CD14-positive monocyte (primary cell): ENCODE data around the gene PIK3R4. TPM values are rescaled to one million over a fixed set of nuclear protein-coding genes. Genes with fewer than 3 reads are reported as not detected.

ENCODE experiments used
- DNase-seq, 3 donors: peaks; one replicate each; pipeline ENCODE4 v3.0.0-alpha.2; 2011 to 2022
- H2AFZ ChIP-seq: 2 replicates; pipeline ENCODE4 v1.6.0; 2012; ENCODE audit warnings: mild to moderate bottlenecking, low read depth, low read length, inconsistent platforms; ENCODE audit not compliant: insufficient read depth, poor library complexity, severe bottlenecking
- H3K27ac ChIP-seq, 2 donors: 1 replicate in 1 of 2; 2 replicates in 1 of 2; pipeline ENCODE4 v1.5.1; 2012 to 2013; ENCODE audit warnings: low read length in 2 of 2, control low read depth in 1 of 2, inconsistent platforms in 1 of 2, low read depth in 1 of 2, mild to moderate bottlenecking in 1 of 2
- H3K27me3 ChIP-seq, 2 donors: one replicate each; pipeline versions ENCODE4 v1.6.0 to v1.6.1; 2011 to 2013; ENCODE audit warnings: low read length in 2 of 2; ENCODE audit not compliant: control insufficient read depth in 2 of 2, insufficient read depth in 2 of 2
- H3K36me3 ChIP-seq, 2 donors: replicated peaks in 1 of 2; 1 replicate in 1 of 2; 2 replicates in 1 of 2; pipeline versions ENCODE4 v1.5.1 to v1.6.1; 2012 to 2013; ENCODE audit warnings: low read length in 2 of 2, control low read depth in 1 of 2, inconsistent platforms in 1 of 2, mild to moderate bottlenecking in 1 of 2; ENCODE audit not compliant: insufficient read depth in 2 of 2, control insufficient read depth in 1 of 2
- H3K4me1 ChIP-seq, 2 donors: 1 replicate in 1 of 2; 2 replicates in 1 of 2; pipeline versions ENCODE4 v1.5.1 to v1.6.1; 2012 to 2013; ENCODE audit warnings: low read length in 2 of 2, control low read depth in 1 of 2, inconsistent platforms in 1 of 2, mild to moderate bottlenecking in 1 of 2, moderate library complexity in 1 of 2; ENCODE audit not compliant: insufficient read depth in 2 of 2, control insufficient read depth in 1 of 2
- H3K4me2 ChIP-seq: replicated peaks from 2 replicates; pipeline ENCODE3; 2012; ENCODE audit warnings: low read length, moderate library complexity, mild to moderate bottlenecking; ENCODE audit not compliant: poor library complexity, severe bottlenecking; ENCODE audit errors: extremely low read depth
- H3K4me3 ChIP-seq, 3 experiments: fragments of 200-600 bp in 1 of 3; sonication (generic) in 1 of 3; replicated peaks in 1 of 3; 1 replicate in 2 of 3; 2 replicates in 1 of 3; pipeline ENCODE4 v1.5.1; 2011 to 2013; ENCODE audit warnings: low read length in 3 of 3, mild to moderate bottlenecking in 3 of 3, control low read depth in 2 of 3, low read depth in 2 of 3, inconsistent platforms in 1 of 3, moderate library complexity in 1 of 3
- H3K79me2 ChIP-seq: 2 replicates; pipeline ENCODE4 v1.6.0; 2012; ENCODE audit warnings: mild to moderate bottlenecking, control low read depth, inconsistent platforms, low read length, moderate library complexity; ENCODE audit not compliant: insufficient read depth
- H3K9ac ChIP-seq: 2 replicates; pipeline ENCODE4 v1.6.0; 2017; ENCODE audit warnings: low read length, mild to moderate bottlenecking; ENCODE audit not compliant: insufficient read depth, poor library complexity, severe bottlenecking
- H3K9me3 ChIP-seq, 2 donors: replicated peaks in 1 of 2; 1 replicate in 1 of 2; 2 replicates in 1 of 2; pipeline versions ENCODE4 v1.5.1 to v1.6.1; 2012 to 2013; ENCODE audit warnings: low read length in 2 of 2, control low read depth in 1 of 2; ENCODE audit not compliant: control insufficient read depth in 1 of 2, insufficient read depth in 1 of 2
- H4K20me1 ChIP-seq: 2 replicates; pipeline ENCODE4 v1.6.0; 2012; ENCODE audit warnings: mild to moderate bottlenecking, low read length, control low read depth, moderate library complexity; ENCODE audit not compliant: insufficient read depth
- H3K27ac Mint-ChIP-seq, 7 donors: one replicate each; pipeline ENCODE4 v1.8.0; 2020; ENCODE audit warnings: mild to moderate bottlenecking in 7 of 7, mixed read lengths in 7 of 7, moderate library complexity in 6 of 7, inconsistent platforms in 2 of 7
- H3K27me3 Mint-ChIP-seq, 3 donors: one replicate each; pipeline ENCODE4 v1.8.0; 2021 to 2022; ENCODE audit warnings: low read depth in 3 of 3, mild to moderate bottlenecking in 3 of 3, mixed read lengths in 3 of 3, moderate library complexity in 3 of 3, inconsistent platforms in 1 of 3
- H3K36me3 Mint-ChIP-seq, 2 donors: one replicate each; pipeline ENCODE4 v1.8.0; 2020; ENCODE audit warnings: mixed read lengths in 2 of 2, inconsistent platforms in 1 of 2, mild to moderate bottlenecking in 1 of 2
- H3K4me1 Mint-ChIP-seq: one replicate; pipeline ENCODE4 v1.8.0; 2020; ENCODE audit warnings: mild to moderate bottlenecking, mixed read lengths
- H3K4me3 Mint-ChIP-seq, 2 donors: one replicate each; pipeline ENCODE4 v1.8.0; 2020; ENCODE audit warnings: mild to moderate bottlenecking in 2 of 2, mixed read lengths in 2 of 2, moderate library complexity in 1 of 2
- H3K9me3 Mint-ChIP-seq, 7 donors: one replicate each; pipeline ENCODE4 v1.8.0; 2020 to 2022; ENCODE audit warnings: mixed read lengths in 7 of 7, mild to moderate bottlenecking in 6 of 7, moderate library complexity in 6 of 7, inconsistent platforms in 2 of 7
- WGBS: methylation state at CpG from one replicate; pipeline ENCODE4 v1.1.5; 2013; ENCODE audit warnings: missing lambda C conversion rate; ENCODE audit not compliant: insufficient coverage; 5-methylcytosine and 5-hydroxymethylcytosine counted together
- intact Hi-C, 2 donors: fragments of 100-400 bp; cut with micrococcal nuclease; formaldehyde crosslinking; loops; one replicate each; pipeline versions ENCODE4 v1.15.0 to v1.15.1; 2023
- polyA plus RNA-seq, 3 donors: library from polyadenylated mRNA; depleted of rRNA in 1 of 3; unstranded in 2 of 3; stranded (reverse) in 1 of 3; fragments of 300-500 nt in 2 of 3; fragments of >200 nt in 1 of 3; fragmentation: Illumina TruSeq in 2 of 3; gene quantifications; 1 replicate in 2 of 3; 2 replicates in 1 of 3; pipeline ENCODE4 v1.2.3, GENCODE V29; 2012 to 2021
- TF ChIP-seq, protein P1 (sequence below): fragments of 200-600 bp; IDR thresholded peaks from one replicate; pipeline ENCODE4 v1.8.0; 2022; ENCODE audit warnings: antibody characterized with exemption, mild to moderate bottlenecking

The PIK3R4 gene
- polyA plus RNA-seq, 3 donors: 6.5 to 18.7 (median 10.1) TPM

DNA sequence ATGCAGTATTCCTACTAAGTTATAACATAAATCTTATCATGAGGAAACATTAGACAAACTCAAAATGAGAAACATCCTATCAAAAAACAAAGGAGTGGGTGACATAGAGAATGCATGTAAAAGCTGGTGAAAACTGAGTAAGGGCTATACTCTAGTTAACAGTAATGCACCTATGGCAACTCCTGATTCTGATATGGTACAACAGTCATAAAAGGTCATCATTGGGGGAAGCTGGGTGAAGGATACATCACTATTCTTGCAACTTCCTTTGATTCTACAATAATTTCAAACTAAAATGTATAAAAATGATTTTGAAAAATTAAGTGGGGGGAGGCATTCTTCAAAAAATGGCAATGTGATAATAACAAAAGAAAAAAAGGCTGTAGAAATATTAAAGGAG lies 6.8 kb downstream of the PIK3R4 start:
- DNase-seq: no peak
- H3K27me3 ChIP-seq: no peaks in the 10 kb centered on the region
- H3K9me3 ChIP-seq: no peaks in the 10 kb centered on the region
- H3K79me2 ChIP-seq: peaks cover 73% of the 10 kb centered on the region
- Mint-ChIP-seq H3K36me3 (peaks cover 40 to 47% of the 10 kb centered on the region in 2 donors), H3K4me1 (peaks cover 46% of the 10 kb centered on the region), H3K27ac (peak overlapping the region in 1 of 7 donors; percentile 3), H3K4me3 (no peak overlapping the region), H3K27me3 (no peaks in the 10 kb centered on the region), H3K9me3 (peaks cover 0 to 5% (median 0%) of the 10 kb centered on the region in 7 donors)
- H3K36me3 ChIP-seq: peaks cover 12 to 43% of the 10 kb centered on the region in 2 donors
- H3K9ac ChIP-seq: no peak overlapping the region
- peak overlapping the region in 1 of 2 donors; percentile 15 for H3K27ac ChIP-seq
- H3K4me3 ChIP-seq: no peak overlapping the region
- peaks cover 6% of the 10 kb centered on the region in 2 donors for H3K4me1 ChIP-seq
- H3K4me2 ChIP-seq: no peak overlapping the region
- no peak overlapping the region for H2AFZ ChIP-seq
- TF ChIP-seq, protein P1, sequence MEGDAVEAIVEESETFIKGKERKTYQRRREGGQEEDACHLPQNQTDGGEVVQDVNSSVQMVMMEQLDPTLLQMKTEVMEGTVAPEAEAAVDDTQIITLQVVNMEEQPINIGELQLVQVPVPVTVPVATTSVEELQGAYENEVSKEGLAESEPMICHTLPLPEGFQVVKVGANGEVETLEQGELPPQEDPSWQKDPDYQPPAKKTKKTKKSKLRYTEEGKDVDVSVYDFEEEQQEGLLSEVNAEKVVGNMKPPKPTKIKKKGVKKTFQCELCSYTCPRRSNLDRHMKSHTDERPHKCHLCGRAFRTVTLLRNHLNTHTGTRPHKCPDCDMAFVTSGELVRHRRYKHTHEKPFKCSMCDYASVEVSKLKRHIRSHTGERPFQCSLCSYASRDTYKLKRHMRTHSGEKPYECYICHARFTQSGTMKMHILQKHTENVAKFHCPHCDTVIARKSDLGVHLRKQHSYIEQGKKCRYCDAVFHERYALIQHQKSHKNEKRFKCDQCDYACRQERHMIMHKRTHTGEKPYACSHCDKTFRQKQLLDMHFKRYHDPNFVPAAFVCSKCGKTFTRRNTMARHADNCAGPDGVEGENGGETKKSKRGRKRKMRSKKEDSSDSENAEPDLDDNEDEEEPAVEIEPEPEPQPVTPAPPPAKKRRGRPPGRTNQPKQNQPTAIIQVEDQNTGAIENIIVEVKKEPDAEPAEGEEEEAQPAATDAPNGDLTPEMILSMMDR: no peak
- no peaks in the 10 kb centered on the region for H4K20me1 ChIP-seq
- intact Hi-C loops: loop anchor here in 1 of 2 donors (10.0 kb wide), 1 partner anchor 1675 kb away; the partner anchor contains the start of gene DNAJC13

DNA sequence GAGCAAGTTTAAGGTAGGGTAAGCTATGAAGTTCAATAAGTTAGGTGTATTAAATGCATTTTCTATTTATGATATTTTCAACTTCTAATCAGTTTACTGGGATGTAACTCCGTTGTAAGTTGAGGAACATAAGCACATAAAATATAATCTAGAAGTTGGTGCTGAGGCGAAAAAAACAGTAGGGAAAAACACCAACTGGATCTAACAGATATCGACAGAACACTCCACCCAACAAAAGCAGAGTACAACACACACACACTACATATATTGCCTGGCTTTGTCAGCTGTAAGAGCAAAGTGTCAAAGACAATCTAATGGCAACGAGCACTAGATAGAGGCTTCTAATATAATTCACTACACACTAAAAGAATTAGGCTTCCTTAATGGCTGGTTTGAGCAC lies 8.4 kb downstream of the PIK3R4 start:
- H3K27ac ChIP-seq: peak overlapping the region in 1 of 2 donors; percentile 39
- H4K20me1 ChIP-seq: no peaks in the 10 kb centered on the region
- H2AFZ ChIP-seq: no peak overlapping the region
- Mint-ChIP-seq H3K36me3 (peaks cover 43 to 57% of the 10 kb centered on the region in 2 donors), H3K27ac (peak overlapping the region in 5 of 7 donors; percentile 46 to 69 (median 53)), H3K27me3 (no peaks in the 10 kb centered on the region), H3K4me3 (no peak overlapping the region), H3K4me1 (peaks cover 35% of the 10 kb centered on the region), H3K9me3 (peaks cover 0 to 5% (median 0%) of the 10 kb centered on the region in 7 donors)
- TF ChIP-seq, protein P1: no peak
- peaks cover 0 to 3% of the 10 kb centered on the region in 2 donors for H3K4me1 ChIP-seq
- no peaks in the 10 kb centered on the region for H3K9me3 ChIP-seq
- no peak overlapping the region for H3K9ac ChIP-seq
- no peaks in the 10 kb centered on the region for H3K27me3 ChIP-seq
- no CpG with 5 or more reads among the region's 4 CpGs for WGBS
- H3K36me3 ChIP-seq: peaks cover 28 to 45% of the 10 kb centered on the region in 2 donors
- H3K4me2 ChIP-seq: no peak overlapping the region
- no peak for DNase-seq
- H3K4me3 ChIP-seq: no peak overlapping the region
- peaks cover 64% of the 10 kb centered on the region for H3K79me2 ChIP-seq
- intact Hi-C loops: no loop called here
